Right atrium auricular region (tissue), 2 donors: Measurements from ENCODE around the gene MCC. TPM values are rescaled to one million over a fixed set of nuclear protein-coding genes. Genes with fewer than 3 reads are reported as not detected.

Source experiments
- DNase-seq: peaks from one replicate; pipeline ENCODE4 v3.0.0-alpha.2; 2019; ENCODE audit warnings: low spot score
- H3K27ac ChIP-seq, 2 donors: fragments of 200-600 bp; sonication (generic); 1 replicate in 1 of 2; 2 replicates in 1 of 2; pipeline ENCODE4 v1.5.1; 2016 to 2019
- H3K27me3 ChIP-seq, 2 donors: fragments of 200-600 bp; sonication (generic); one replicate each; pipeline versions ENCODE4 v1.5.1 to v1.6.0; 2017 to 2019
- H3K36me3 ChIP-seq: fragments of 200-600 bp; sonication (generic); one replicate; pipeline ENCODE4 v1.5.1; 2016
- H3K4me1 ChIP-seq, 2 donors: fragments of 200-600 bp; sonication (generic); one replicate each; pipeline versions ENCODE4 v1.5.1 to v1.6.0; 2017 to 2019
- H3K4me3 ChIP-seq, 2 donors: fragments of 200-600 bp; sonication (generic); 1 replicate in 1 of 2; 2 replicates in 1 of 2; pipeline ENCODE4 v1.5.1; 2017 to 2019; ENCODE audit warnings: mild to moderate bottlenecking in 1 of 2, moderate library complexity in 1 of 2
- H3K9me3 ChIP-seq, 2 donors: fragments of 200-600 bp; sonication (generic); one replicate each; pipeline ENCODE4 v1.5.1; 2019
- total RNA-seq, 2 donors: library from RNA; depleted of rRNA; stranded (reverse); fragments of >200 nt; gene quantifications; one replicate each; pipeline ENCODE4 v1.1.0, GENCODE V29; 2016
- TF ChIP-seq, protein P1 (sequence below), 2 donors: fragments of 200-600 bp; sonication (generic); IDR thresholded peaks; one replicate each; pipeline ENCODE4 v1.5.1; 2019; ENCODE audit warnings: antibody characterized with exemption in 2 of 2

MCC gene
- total RNA-seq, 2 donors from 2014 or later: 28.8 to 31.7 TPM

DNA sequence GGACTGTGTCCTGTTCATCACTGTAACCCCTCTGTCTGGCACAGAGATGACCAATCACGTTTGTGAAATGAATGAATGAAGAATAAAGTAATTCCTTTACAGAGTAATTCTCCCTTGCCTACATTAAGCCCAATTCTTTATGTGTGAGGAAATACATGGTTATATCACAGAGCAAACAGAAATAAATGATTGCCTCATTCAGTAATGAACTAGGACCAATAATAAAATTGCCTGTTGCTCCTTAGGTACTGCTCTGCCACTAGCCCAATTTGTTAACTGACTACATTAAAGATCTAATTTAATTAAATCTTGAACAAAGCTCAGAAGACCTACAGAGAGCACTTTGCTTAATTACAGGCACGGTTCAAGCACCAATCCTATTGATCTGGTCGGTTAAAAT is 389.9 kb downstream of the MCC start:
- no peaks in the 10 kb centered on the region for H3K36me3 ChIP-seq
- peaks cover 0 to 28% of the 10 kb centered on the region in 2 donors for H3K4me1 ChIP-seq
- H3K4me3 ChIP-seq: no peak overlapping the region
- no peak overlapping the region for H3K27ac ChIP-seq
- TF ChIP-seq, protein P1, sequence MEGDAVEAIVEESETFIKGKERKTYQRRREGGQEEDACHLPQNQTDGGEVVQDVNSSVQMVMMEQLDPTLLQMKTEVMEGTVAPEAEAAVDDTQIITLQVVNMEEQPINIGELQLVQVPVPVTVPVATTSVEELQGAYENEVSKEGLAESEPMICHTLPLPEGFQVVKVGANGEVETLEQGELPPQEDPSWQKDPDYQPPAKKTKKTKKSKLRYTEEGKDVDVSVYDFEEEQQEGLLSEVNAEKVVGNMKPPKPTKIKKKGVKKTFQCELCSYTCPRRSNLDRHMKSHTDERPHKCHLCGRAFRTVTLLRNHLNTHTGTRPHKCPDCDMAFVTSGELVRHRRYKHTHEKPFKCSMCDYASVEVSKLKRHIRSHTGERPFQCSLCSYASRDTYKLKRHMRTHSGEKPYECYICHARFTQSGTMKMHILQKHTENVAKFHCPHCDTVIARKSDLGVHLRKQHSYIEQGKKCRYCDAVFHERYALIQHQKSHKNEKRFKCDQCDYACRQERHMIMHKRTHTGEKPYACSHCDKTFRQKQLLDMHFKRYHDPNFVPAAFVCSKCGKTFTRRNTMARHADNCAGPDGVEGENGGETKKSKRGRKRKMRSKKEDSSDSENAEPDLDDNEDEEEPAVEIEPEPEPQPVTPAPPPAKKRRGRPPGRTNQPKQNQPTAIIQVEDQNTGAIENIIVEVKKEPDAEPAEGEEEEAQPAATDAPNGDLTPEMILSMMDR (IDR thresholded peaks at IDR 0.05): no peak
- no peaks in the 10 kb centered on the region for H3K9me3 ChIP-seq
- H3K27me3 ChIP-seq: no peaks in the 10 kb centered on the region
- DNase-seq: no peak

DNA sequence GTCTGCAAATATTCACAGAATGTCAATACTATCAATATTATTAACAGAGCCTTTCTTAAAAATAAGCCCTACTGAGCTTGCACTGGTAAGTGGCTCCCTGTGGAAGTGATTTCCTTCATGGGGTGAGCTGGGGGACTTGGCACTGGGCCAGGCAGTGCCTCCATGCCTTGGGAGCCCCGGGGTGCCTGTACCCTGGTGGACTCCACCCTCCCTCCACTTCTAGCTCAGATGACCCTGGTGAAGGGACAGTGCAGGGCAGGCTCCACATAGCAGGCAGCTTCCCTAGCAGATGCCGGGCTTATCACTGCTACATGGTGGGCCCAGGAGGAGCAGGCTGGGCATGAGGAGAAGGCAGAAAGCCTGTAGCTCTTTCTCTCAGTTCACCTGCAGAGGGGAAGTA is 392.4 kb downstream of the MCC start:
- Histone ChIP-seq H3K27ac (no peak overlapping the region), H3K4me3 (no peak overlapping the region), H3K27me3 (no peaks in the 10 kb centered on the region), H3K4me1 (peaks cover 0 to 33% of the 10 kb centered on the region in 2 donors), H3K9me3 (no peaks in the 10 kb centered on the region), H3K36me3 (no peaks in the 10 kb centered on the region)
- TF ChIP-seq, protein P1 (IDR thresholded peaks at IDR 0.05): no peak
- DNase-seq: no peak

GRCh38 chr5:113093558-113093957 is 394.7 kb downstream of the MCC start:
- Histone ChIP-seq H3K4me1 (peaks cover 0 to 56% of the 10 kb centered on the region in 2 donors), H3K36me3 (no peaks in the 10 kb centered on the region), H3K27me3 (no peaks in the 10 kb centered on the region), H3K27ac (no peak overlapping the region), H3K9me3 (no peaks in the 10 kb centered on the region), H3K4me3 (no peak overlapping the region)
- TF ChIP-seq, protein P1 (IDR thresholded peaks at IDR 0.05): no peak
- no peak for DNase-seq

GRCh38 chr5:113092683-113093082 is 395.6 kb downstream of the MCC start:
- Histone ChIP-seq H3K4me3 (no peak overlapping the region), H3K27ac (no peak overlapping the region), H3K4me1 (peaks cover 0 to 64% of the 10 kb centered on the region in 2 donors), H3K27me3 (no peaks in the 10 kb centered on the region), H3K9me3 (no peaks in the 10 kb centered on the region), H3K36me3 (no peaks in the 10 kb centered on the region)
- no peak for DNase-seq
- TF ChIP-seq, protein P1 (IDR thresholded peaks at IDR 0.05): no peak

DNA sequence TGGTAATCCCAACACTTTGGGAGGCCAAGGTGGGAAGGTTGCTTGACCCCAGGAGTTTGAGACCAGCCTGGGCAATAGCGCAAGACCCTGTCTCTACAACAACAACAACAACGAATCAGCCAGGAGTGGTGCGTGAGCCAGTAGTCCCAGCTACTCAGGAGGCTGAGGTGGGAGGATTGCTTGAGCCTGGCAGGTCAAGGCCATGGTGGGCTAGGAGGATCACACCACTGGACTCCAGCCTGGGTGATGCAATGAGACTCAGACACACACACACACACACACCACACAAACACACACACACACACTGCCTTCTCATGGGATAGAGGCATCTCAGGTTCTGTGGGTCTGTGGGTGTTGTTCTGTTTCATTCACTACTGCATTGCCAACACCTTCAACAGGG is 396.6 kb downstream of the MCC start:
- no peaks in the 10 kb centered on the region for H3K27me3 ChIP-seq
- no peak overlapping the region for H3K4me3 ChIP-seq
- no peaks in the 10 kb centered on the region for H3K9me3 ChIP-seq
- peaks cover 0 to 74% of the 10 kb centered on the region in 2 donors for H3K4me1 ChIP-seq
- H3K36me3 ChIP-seq: no peaks in the 10 kb centered on the region
- TF ChIP-seq, protein P1 (IDR thresholded peaks at IDR 0.05): no peak
- DNase-seq: no peak
- peak overlapping the region in 1 of 2 donors; percentile 41 for H3K27ac ChIP-seq
